Measurements from ENCODE around the gene GLIS1.

GLIS1 gene

GRCh38 chr1:53508991-53509666, 229.8 kb downstream of the GLIS1 start:
- no peaks in the 10 kb centered on the region for H3K27me3 ChIP-seq (ENCODE audit: low read length)
- no peak overlapping the region for H3K4me2 ChIP-seq (ENCODE audit: low read depth, low read length, poor library complexity, severe bottlenecking)
- H3K79me2 ChIP-seq (ENCODE audit: insufficient read depth, low read length) = no peaks in the 10 kb centered on the region
- H3K9me3 ChIP-seq (ENCODE audit: insufficient read depth, low read length) = no peaks in the 10 kb centered on the region
- no peaks in the 10 kb centered on the region for H3K9me2 ChIP-seq (replicated peaks; ENCODE audit: insufficient read depth, low read length)
- H3K4me3 ChIP-seq (ENCODE audit: insufficient read depth, low read length, poor library complexity, severe bottlenecking) = no peak overlapping the region
- no peaks in the 10 kb centered on the region for H4K20me1 ChIP-seq (ENCODE audit: low read depth, low read length)
- H3F3A ChIP-seq (ENCODE audit: insufficient read depth) = no peaks in the 10 kb centered on the region
- TF ChIP-seq, protein P1, sequence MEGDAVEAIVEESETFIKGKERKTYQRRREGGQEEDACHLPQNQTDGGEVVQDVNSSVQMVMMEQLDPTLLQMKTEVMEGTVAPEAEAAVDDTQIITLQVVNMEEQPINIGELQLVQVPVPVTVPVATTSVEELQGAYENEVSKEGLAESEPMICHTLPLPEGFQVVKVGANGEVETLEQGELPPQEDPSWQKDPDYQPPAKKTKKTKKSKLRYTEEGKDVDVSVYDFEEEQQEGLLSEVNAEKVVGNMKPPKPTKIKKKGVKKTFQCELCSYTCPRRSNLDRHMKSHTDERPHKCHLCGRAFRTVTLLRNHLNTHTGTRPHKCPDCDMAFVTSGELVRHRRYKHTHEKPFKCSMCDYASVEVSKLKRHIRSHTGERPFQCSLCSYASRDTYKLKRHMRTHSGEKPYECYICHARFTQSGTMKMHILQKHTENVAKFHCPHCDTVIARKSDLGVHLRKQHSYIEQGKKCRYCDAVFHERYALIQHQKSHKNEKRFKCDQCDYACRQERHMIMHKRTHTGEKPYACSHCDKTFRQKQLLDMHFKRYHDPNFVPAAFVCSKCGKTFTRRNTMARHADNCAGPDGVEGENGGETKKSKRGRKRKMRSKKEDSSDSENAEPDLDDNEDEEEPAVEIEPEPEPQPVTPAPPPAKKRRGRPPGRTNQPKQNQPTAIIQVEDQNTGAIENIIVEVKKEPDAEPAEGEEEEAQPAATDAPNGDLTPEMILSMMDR (IDR thresholded peaks at IDR 0.05; ENCODE audit: insufficient read depth, low read length, poor library complexity, severe bottlenecking) = no peak
- H2AFZ ChIP-seq (ENCODE audit: low read depth, low read length, severe bottlenecking) = no peak overlapping the region
- H3K9ac ChIP-seq (ENCODE audit: low read length) = no peak overlapping the region
- no peak overlapping the region for H3K27ac ChIP-seq (ENCODE audit: low read depth, low read length)
- no peaks in the 10 kb centered on the region for H3K36me3 ChIP-seq (ENCODE audit: low read length)

- Histone ChIP-seq H4K20me1 (ENCODE audit: low read depth, low read length) (no peaks in the 10 kb centered on the region), H3K9ac (ENCODE audit: low read length) (no peak overlapping the region)
Observed at GRCh38 chr1:53508056-53508990, 230.6 kb downstream of the GLIS1 start.

GRCh38 chr1:53507116-53507820, 231.7 kb downstream of the GLIS1 start:
- TF ChIP-seq, protein P1 (IDR thresholded peaks at IDR 0.05; ENCODE audit: insufficient read depth, low read length, poor library complexity, severe bottlenecking) = no peak
- no peak for TF ChIP-seq EZH2phosphoT487 (conservative IDR thresholded peaks at IDR 0.05; ENCODE audit: low read length)
- Histone ChIP-seq H3K9me3 (ENCODE audit: insufficient read depth, low read length) (no peaks in the 10 kb centered on the region), H3K4me3 (ENCODE audit: insufficient read depth, low read length, poor library complexity, severe bottlenecking) (no peak overlapping the region), H3K27me3 (ENCODE audit: low read length) (no peaks in the 10 kb centered on the region), H2AFZ (ENCODE audit: low read depth, low read length, severe bottlenecking) (no peak overlapping the region), H3K9ac (ENCODE audit: low read length) (no peak overlapping the region), H3K27ac (ENCODE audit: low read depth, low read length) (no peak overlapping the region), H3K4me2 (ENCODE audit: low read depth, low read length, poor library complexity, severe bottlenecking) (no peak overlapping the region), H3F3A (ENCODE audit: insufficient read depth) (no peaks in the 10 kb centered on the region), H3K79me2 (ENCODE audit: insufficient read depth, low read length) (no peaks in the 10 kb centered on the region), H4K20me1 (ENCODE audit: low read depth, low read length) (no peaks in the 10 kb centered on the region), H3K9me2 (replicated peaks; ENCODE audit: insufficient read depth, low read length) (no peaks in the 10 kb centered on the region), H3K36me3 (ENCODE audit: low read length) (no peaks in the 10 kb centered on the region)

More at GRCh38 chr1:53508056-53508990, 230.6 kb downstream of the GLIS1 start:
- no peaks in the 10 kb centered on the region for H3K27me3 ChIP-seq (ENCODE audit: low read length)
- H3F3A ChIP-seq (ENCODE audit: insufficient read depth) = no peaks in the 10 kb centered on the region
- no peak for TF ChIP-seq EZH2phosphoT487 (conservative IDR thresholded peaks at IDR 0.05; ENCODE audit: low read length)
- TF ChIP-seq, protein P1 (IDR thresholded peaks at IDR 0.05; ENCODE audit: insufficient read depth, low read length, poor library complexity, severe bottlenecking) = no peak
- H2AFZ ChIP-seq (ENCODE audit: low read depth, low read length, severe bottlenecking) = no peak overlapping the region
- no peaks in the 10 kb centered on the region for H3K9me2 ChIP-seq (replicated peaks; ENCODE audit: insufficient read depth, low read length)
- H3K4me3 ChIP-seq (ENCODE audit: insufficient read depth, low read length, poor library complexity, severe bottlenecking) = no peak overlapping the region
- no peak overlapping the region for H3K27ac ChIP-seq (ENCODE audit: low read depth, low read length)
- H3K36me3 ChIP-seq (ENCODE audit: low read length) = no peaks in the 10 kb centered on the region
- no peaks in the 10 kb centered on the region for H3K9me3 ChIP-seq (ENCODE audit: insufficient read depth, low read length)
- no peak overlapping the region for H3K4me2 ChIP-seq (ENCODE audit: low read depth, low read length, poor library complexity, severe bottlenecking)
- no peaks in the 10 kb centered on the region for H3K79me2 ChIP-seq (ENCODE audit: insufficient read depth, low read length)
